Pulmonary artery endothelial cell (primary cell): ENCODE data around the gene ZNF678. TPM values are rescaled to one million over a fixed set of nuclear protein-coding genes. Genes with fewer than 3 reads are reported as not detected.
"Not testable (repeated sequence)": the region's sequence is repeated elsewhere in the genome, so short reads cannot be mapped to it uniquely, and the experiment has no call there.

ENCODE experiments used
- DNase-seq: peaks from one replicate; pipeline ENCODE4 v3.0.0-alpha.2; 2011; ENCODE audit warnings: low read depth, low spot score
- total RNA-seq: library from RNA; depleted of rRNA; stranded (reverse); fragments of >200 nt; gene quantifications from 2 replicates; pipeline ENCODE4 v1.2.3, GENCODE V29; 2014

ZNF678 gene
- total RNA-seq, 1 donor from 2014 or later: 9.6 TPM

- not testable (repeated sequence) for DNase-seq
Observed at GRCh38 chr1:227596222-227596621, 32.9 kb downstream of the ZNF678 start.

- no peak for DNase-seq
Observed at GRCh38 chr1:227603327-227603726, 40.0 kb downstream of the ZNF678 start.

- no peak for DNase-seq
Observed at GRCh38 chr1:227604446-227604845, 41.1 kb downstream of the ZNF678 start.

GRCh38 chr1:227606271-227606670 is 42.9 kb downstream of the ZNF678 start:
- DNase-seq: not testable (repeated sequence)

- DNase-seq: no peak
Observed at GRCh38 chr1:227607336-227607898, 44.1 kb downstream of the ZNF678 start.

GRCh38 chr1:227612658-227613057 is 49.3 kb downstream of the ZNF678 start:
- DNase-seq: no peak

- DNase-seq: no peak
Observed at GRCh38 chr1:227613526-227613925, 50.2 kb downstream of the ZNF678 start.

- DNase-seq: no peak
Observed at GRCh38 chr1:227621211-227621610, 57.9 kb downstream of the ZNF678 start.

GRCh38 chr1:227622739-227623475 is 59.6 kb downstream of the ZNF678 start:
- no peak for DNase-seq

- DNase-seq: no peak
Observed at GRCh38 chr1:227632325-227632724, 69.0 kb downstream of the ZNF678 start.

- DNase-seq: no peak
Observed at GRCh38 chr1:227635596-227635995, 72.2 kb downstream of the ZNF678 start.

GRCh38 chr1:227654431-227654830 is 91.1 kb downstream of the ZNF678 start:
- DNase-seq: no peak

GRCh38 chr1:227654858-227655752 is 91.7 kb downstream of the ZNF678 start:
- DNase-seq: no peak

GRCh38 chr1:227661495-227661894 is 98.1 kb downstream of the ZNF678 start:
- no peak for DNase-seq

GRCh38 chr1:227662933-227663332 is 99.6 kb downstream of the ZNF678 start:
- no peak for DNase-seq

- DNase-seq: no peak
Observed at GRCh38 chr1:227666286-227666685, 102.9 kb downstream of the ZNF678 start.

GRCh38 chr1:227673441-227673840 is 110.1 kb downstream of the ZNF678 start:
- no peak for DNase-seq

- no peak for DNase-seq
Observed at GRCh38 chr1:227685807-227686206, 122.5 kb downstream of the ZNF678 start.

GRCh38 chr1:227697321-227697864 is 134.0 kb downstream of the ZNF678 start:
- no peak for DNase-seq

GRCh38 chr1:227701631-227702030 is 138.3 kb downstream of the ZNF678 start:
- DNase-seq: not testable (repeated sequence)

- no peak for DNase-seq
Observed at GRCh38 chr1:227707846-227708245, 144.5 kb downstream of the ZNF678 start.

GRCh38 chr1:227709451-227709850 is 146.1 kb downstream of the ZNF678 start:
- no peak for DNase-seq
